Tibial nerve (tissue), 4 donors: ENCODE data around the gene RIN3.

Source experiments
- CTCF ChIP-seq, 5 experiments: fragments of 200-600 bp in 3 of 5; fragments of 450-650 bp in 2 of 5; sonication (generic) in 3 of 5; IDR thresholded peaks; one replicate each; pipeline ENCODE4 v1.5.1; 2016 to 2019; ENCODE audit warnings: antibody characterized with exemption in 5 of 5, mild to moderate bottlenecking in 3 of 5, moderate library complexity in 2 of 5
- EP300 ChIP-seq, 2 donors: sonication (generic); formaldehyde crosslinking; IDR thresholded peaks; one replicate each; pipeline ENCODE4 v1.6.1; 2017; ENCODE audit warnings: antibody characterized with exemption in 2 of 2, mild to moderate bottlenecking in 1 of 2
- POLR2A ChIP-seq, 2 donors: fragments of 450-650 bp; IDR thresholded peaks; one replicate each; pipeline ENCODE4 v1.6.1; 2017; ENCODE audit warnings: antibody characterized with exemption in 2 of 2, mild to moderate bottlenecking in 2 of 2, moderate library complexity in 2 of 2

GRCh38 chr14:92484132-92484823 is 29.3 kb upstream of the RIN3 start:
- TF ChIP-seq CTCF (IDR thresholded peaks at IDR 0.05): no peak
- TF ChIP-seq POLR2A (IDR thresholded peaks at IDR 0.05): no peak
- no peak for TF ChIP-seq EP300 (IDR thresholded peaks at IDR 0.05)
